Measurements from ENCODE around the gene CDH4. TPM values are rescaled to one million over a fixed set of nuclear protein-coding genes. Genes with fewer than 3 reads are reported as not detected.

The CDH4 gene
- total RNA-seq, 2 donors from 2014 or later = 0.05 to 2.2 TPM

- H3K9me3 ChIP-seq = no peaks in the 10 kb centered on the region
- no peaks in the 10 kb centered on the region for H3K4me1 ChIP-seq (replicated peaks)
- 84% methylated on average over 8 of the region's 8 CpGs for WGBS
- DNase-seq (ENCODE audit: low spot score) = no peak
- intact Hi-C loops (cut with DNase I) = no loop called here
- H3K27ac ChIP-seq = no peak overlapping the region
- no peak overlapping the region for H3K4me3 ChIP-seq
- no peaks in the 10 kb centered on the region for H3K27me3 ChIP-seq (replicated peaks; ENCODE audit: insufficient read depth)
- H3K36me3 ChIP-seq = no peaks in the 10 kb centered on the region
- TF ChIP-seq CTCF (IDR thresholded peaks at IDR 0.05) (no peak), POLR2A (IDR thresholded peaks at IDR 0.05) (no peak), POLR2AphosphoS5 (IDR thresholded peaks at IDR 0.05) (no peak)
Observed at GRCh38 chr20:61710108-61710507, 458.0 kb downstream of the CDH4 start.

- Histone ChIP-seq H3K4me1 (replicated peaks) (no peaks in the 10 kb centered on the region), H3K27me3 (replicated peaks; ENCODE audit: insufficient read depth) (no peaks in the 10 kb centered on the region), H3K9me3 (no peaks in the 10 kb centered on the region), H3K4me3 (no peak overlapping the region), H3K27ac (no peak overlapping the region), H3K36me3 (no peaks in the 10 kb centered on the region)
- no peak for DNase-seq (ENCODE audit: low spot score)
- 36% methylated on average over 8 of the region's 9 CpGs for WGBS
- intact Hi-C loops (cut with DNase I) = no loop called here
- TF ChIP-seq CTCF (IDR thresholded peaks at IDR 0.05) = no peak
- no peak for TF ChIP-seq POLR2AphosphoS5 (IDR thresholded peaks at IDR 0.05)
- no peak for TF ChIP-seq POLR2A (IDR thresholded peaks at IDR 0.05)
Observed at GRCh38 chr20:61712688-61713087, 460.6 kb downstream of the CDH4 start.

GRCh38 chr20:61718361-61719005 is 466.4 kb downstream of the CDH4 start:
- DNase-seq (ENCODE audit: low spot score) = no peak
- H3K27ac ChIP-seq = no peak overlapping the region
- H3K36me3 ChIP-seq = no peaks in the 10 kb centered on the region
- 55% methylated on average over 11 of the region's 11 CpGs for WGBS
- no peak overlapping the region for H3K4me3 ChIP-seq
- no peaks in the 10 kb centered on the region for H3K27me3 ChIP-seq (replicated peaks; ENCODE audit: insufficient read depth)
- TF ChIP-seq CTCF (IDR thresholded peaks at IDR 0.05) (no peak), POLR2AphosphoS5 (IDR thresholded peaks at IDR 0.05) (no peak), POLR2A (IDR thresholded peaks at IDR 0.05) (no peak)
- H3K9me3 ChIP-seq = no peaks in the 10 kb centered on the region
- no peaks in the 10 kb centered on the region for H3K4me1 ChIP-seq (replicated peaks)
- intact Hi-C loops (cut with DNase I) = no loop called here

DNA sequence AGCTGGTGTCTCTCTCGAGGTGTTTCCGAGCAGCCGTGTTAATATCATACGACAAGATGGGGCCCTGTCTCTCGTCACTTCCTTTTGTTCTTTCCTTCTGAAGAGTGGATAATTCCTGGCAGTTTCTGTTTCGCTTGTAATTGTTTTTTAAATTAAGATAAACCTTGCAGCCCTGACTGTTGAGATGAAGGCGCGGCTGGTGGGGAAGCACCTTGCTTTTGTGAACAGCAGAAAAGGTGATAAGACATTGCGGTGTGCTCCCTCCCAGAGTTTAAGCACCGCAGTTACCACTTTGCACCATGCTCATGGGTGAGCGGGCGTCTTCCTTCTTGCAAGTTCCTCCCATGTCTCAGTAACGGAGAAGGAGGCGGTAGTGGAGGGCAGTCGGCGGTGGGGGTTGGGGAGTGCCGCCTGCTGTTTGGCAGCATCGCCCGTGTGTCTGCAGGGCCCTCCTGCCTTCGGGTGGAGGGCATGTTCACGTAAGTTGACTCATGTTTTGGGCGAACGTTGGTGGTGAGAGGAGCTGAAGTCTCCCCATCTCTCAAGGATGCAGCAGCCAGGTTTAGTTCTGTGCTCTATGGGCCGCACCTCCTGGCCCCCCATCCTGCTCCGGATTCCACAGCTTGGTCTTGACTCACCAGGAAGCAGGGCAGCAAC is 467.8 kb downstream of the CDH4 start:
- Histone ChIP-seq H3K27me3 (replicated peaks; ENCODE audit: insufficient read depth) (no peaks in the 10 kb centered on the region), H3K4me1 (replicated peaks) (no peaks in the 10 kb centered on the region), H3K27ac (no peak overlapping the region), H3K36me3 (no peaks in the 10 kb centered on the region), H3K9me3 (no peaks in the 10 kb centered on the region), H3K4me3 (no peak overlapping the region)
- 38% methylated on average over 24 of the region's 25 CpGs for WGBS
- no peak for TF ChIP-seq CTCF (IDR thresholded peaks at IDR 0.05)
- no peak for TF ChIP-seq POLR2AphosphoS5 (IDR thresholded peaks at IDR 0.05)
- no peak for TF ChIP-seq POLR2A (IDR thresholded peaks at IDR 0.05)
- intact Hi-C loops (cut with DNase I) = no loop called here
- no peak for DNase-seq (ENCODE audit: low spot score)

- DNase-seq (ENCODE audit: low spot score) = no peak
- Histone ChIP-seq H3K4me3 (no peak overlapping the region), H3K4me1 (replicated peaks) (no peaks in the 10 kb centered on the region), H3K36me3 (no peaks in the 10 kb centered on the region), H3K9me3 (no peaks in the 10 kb centered on the region), H3K27ac (no peak overlapping the region), H3K27me3 (replicated peaks; ENCODE audit: insufficient read depth) (no peaks in the 10 kb centered on the region)
- intact Hi-C loops (cut with DNase I) = no loop called here
- TF ChIP-seq POLR2A (IDR thresholded peaks at IDR 0.05) (no peak), POLR2AphosphoS5 (IDR thresholded peaks at IDR 0.05) (no peak), CTCF (IDR thresholded peaks at IDR 0.05) (no peak)
- 41% methylated on average over 4 of the region's 4 CpGs for WGBS
Observed at GRCh38 chr20:61720348-61720696, 468.3 kb downstream of the CDH4 start.

All from prostate gland (tissue), 2 donors.